ENCODE measurements around the gene GAD1. TPM values are rescaled to one million over a fixed set of nuclear protein-coding genes. Genes with fewer than 3 reads are reported as not detected.

GAD1 gene
- polyA plus RNA-seq (ENCODE audit: insufficient read length in 4 of 4), result 1 to 10 TPM in 2 of 4 donors, under 1 TPM in 2; 0.56 to 2.8 (median 1.1) TPM

DNA sequence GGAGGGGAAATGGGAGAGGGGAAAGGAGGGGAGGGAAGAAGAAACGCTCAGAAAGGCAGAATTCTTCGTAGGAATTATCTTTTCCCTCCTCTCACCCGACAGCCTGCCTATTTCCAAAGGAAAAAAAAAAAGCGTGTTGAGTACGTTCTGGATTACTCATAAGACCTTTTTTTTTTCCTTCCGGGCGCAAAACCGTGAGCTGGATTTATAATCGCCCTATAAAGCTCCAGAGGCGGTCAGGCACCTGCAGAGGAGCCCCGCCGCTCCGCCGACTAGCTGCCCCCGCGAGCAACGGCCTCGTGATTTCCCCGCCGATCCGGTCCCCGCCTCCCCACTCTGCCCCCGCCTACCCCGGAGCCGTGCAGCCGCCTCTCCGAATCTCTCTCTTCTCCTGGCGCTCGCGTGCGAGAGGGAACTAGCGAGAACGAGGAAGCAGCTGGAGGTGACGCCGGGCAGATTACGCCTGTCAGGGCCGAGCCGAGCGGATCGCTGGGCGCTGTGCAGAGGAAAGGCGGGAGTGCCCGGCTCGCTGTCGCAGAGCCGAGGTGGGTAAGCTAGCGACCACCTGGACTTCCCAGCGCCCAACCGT is at the start of gene GAD1:
GAD1 (plus strand) TSS at position 384 of the 589 bp plus-strand sequence. CDS start 1,705 bp downstream, outside the sequence.
- no peak for DNase-seq (ENCODE audit: low read depth in 4 of 4, low spot score in 2 of 4)

DNA sequence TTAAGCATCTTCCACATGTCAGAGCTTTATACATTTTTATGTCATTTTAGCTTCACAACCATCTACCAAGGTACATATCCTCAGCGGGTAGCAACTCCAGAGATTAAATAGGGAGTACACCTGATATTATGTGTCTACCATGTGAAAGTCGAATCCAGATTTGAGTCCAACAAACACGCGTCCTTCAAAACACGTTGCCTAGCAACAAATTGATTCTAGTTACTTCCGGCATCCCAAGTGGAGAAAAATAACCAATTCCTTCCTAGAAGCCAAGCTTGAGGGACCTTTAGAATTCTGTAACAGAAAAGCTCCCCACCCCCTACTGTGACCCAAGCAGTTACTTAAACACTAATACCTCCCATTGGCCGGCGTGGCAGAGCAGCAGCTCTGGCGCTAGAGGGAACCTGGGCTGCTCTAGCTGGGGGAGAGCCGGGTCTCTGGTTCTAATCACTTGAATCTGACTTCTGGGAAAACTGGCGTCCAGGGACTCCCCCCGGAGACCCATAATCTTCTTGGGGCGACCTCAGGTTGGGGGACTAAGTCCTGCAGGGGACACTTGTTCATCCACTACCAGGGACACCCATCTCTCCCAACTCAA is 46.6 kb upstream of the GAD1 start, which contains the start of gene ERICH2:
ERICH2 (plus strand) TSS at position 371 of the 598 bp plus-strand sequence. CDS start 304 bp downstream, outside the sequence.
- DNase-seq (ENCODE audit: low read depth in 4 of 4, low spot score in 2 of 4), result peak; percentile 13 to 43 (median 35)

GRCh38 chr2:170770606-170771420 is 45.9 kb upstream of the GAD1 start:
- peak; percentile 31 to 43 (median 40) for DNase-seq (ENCODE audit: low read depth in 4 of 4, low spot score in 2 of 4)

GRCh38 chr2:170771421-170771937 is 45.2 kb upstream of the GAD1 start:
- DNase-seq (ENCODE audit: low read depth in 4 of 4, low spot score in 2 of 4), result no peak

DNA sequence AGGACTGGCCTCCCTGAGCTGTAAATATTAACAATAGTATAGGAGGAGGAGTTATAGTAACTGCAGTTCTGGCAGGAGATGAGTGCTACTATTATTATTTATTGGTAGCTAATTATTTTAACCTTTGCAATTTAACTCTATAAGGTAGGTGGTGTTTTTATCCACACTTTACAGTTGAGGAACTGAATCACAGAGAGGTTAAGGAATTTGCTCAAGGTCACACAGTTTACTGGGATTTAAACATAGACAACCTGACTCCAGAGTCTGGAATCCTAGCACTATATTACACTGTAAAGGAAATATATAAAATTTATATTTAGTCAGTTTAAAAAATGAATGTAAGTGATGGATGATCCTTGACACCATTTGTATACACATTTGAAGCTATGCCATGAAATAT is 44.4 kb upstream of the GAD1 start:
- DNase-seq (ENCODE audit: low read depth in 4 of 4, low spot score in 2 of 4), result no peak

- DNase-seq (ENCODE audit: low read depth in 4 of 4, low spot score in 2 of 4), result no peak
Observed at GRCh38 chr2:170774074-170774473, 42.6 kb upstream of the GAD1 start.

GRCh38 chr2:170778900-170779299 is 37.8 kb upstream of the GAD1 start:
- no peak for DNase-seq (ENCODE audit: low read depth in 4 of 4, low spot score in 2 of 4)

GRCh38 chr2:170779304-170779703 is 37.4 kb upstream of the GAD1 start:
- DNase-seq (ENCODE audit: low read depth in 4 of 4, low spot score in 2 of 4), result no peak

GRCh38 chr2:170782673-170783072 is 34.0 kb upstream of the GAD1 start:
- DNase-seq (ENCODE audit: low read depth in 4 of 4, low spot score in 2 of 4), result no peak

DNA sequence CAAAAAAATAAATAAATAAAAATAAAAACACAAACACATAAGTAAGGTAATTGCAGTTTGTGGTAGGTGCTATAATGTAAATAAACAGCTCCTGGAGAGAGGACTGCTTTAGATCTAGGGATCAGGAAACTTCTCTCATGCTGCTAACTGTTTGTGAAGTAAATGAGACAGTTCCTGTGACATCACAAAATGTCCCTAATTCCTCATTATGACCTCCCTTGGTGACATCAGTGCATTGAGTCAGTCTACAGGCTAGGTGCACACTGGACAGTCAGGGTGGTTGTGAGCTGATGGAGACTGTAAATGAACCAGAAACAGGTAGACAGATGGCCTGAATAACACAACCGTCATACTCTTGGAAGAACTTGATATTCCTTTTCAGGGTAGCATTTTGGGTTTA is 33.1 kb upstream of the GAD1 start:
- no peak for DNase-seq (ENCODE audit: low read depth in 4 of 4, low spot score in 2 of 4)

- DNase-seq (ENCODE audit: low read depth in 4 of 4, low spot score in 2 of 4), result no peak
Observed at GRCh38 chr2:170798996-170799395, 17.7 kb upstream of the GAD1 start.

DNA sequence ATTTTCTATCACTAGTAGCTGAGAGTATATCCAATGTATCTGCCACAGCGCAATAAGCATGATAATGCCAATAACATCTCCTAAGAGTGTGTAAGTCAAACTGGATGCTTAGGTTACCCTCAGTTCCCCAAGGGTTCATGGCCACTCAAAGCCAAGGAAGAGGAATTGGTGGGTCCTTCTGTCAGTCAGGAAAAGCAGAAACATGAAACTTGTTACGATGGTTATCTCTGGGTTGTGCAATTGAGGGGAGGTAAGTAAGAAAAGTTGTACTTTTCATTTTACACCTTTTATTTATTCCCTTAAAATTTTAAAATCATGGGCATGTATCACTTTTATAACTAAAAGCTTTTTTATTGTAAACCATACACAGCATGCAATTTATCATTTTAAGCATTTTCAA is 10.1 kb upstream of the GAD1 start:
- DNase-seq (ENCODE audit: low read depth in 4 of 4, low spot score in 2 of 4), result no peak

DNA sequence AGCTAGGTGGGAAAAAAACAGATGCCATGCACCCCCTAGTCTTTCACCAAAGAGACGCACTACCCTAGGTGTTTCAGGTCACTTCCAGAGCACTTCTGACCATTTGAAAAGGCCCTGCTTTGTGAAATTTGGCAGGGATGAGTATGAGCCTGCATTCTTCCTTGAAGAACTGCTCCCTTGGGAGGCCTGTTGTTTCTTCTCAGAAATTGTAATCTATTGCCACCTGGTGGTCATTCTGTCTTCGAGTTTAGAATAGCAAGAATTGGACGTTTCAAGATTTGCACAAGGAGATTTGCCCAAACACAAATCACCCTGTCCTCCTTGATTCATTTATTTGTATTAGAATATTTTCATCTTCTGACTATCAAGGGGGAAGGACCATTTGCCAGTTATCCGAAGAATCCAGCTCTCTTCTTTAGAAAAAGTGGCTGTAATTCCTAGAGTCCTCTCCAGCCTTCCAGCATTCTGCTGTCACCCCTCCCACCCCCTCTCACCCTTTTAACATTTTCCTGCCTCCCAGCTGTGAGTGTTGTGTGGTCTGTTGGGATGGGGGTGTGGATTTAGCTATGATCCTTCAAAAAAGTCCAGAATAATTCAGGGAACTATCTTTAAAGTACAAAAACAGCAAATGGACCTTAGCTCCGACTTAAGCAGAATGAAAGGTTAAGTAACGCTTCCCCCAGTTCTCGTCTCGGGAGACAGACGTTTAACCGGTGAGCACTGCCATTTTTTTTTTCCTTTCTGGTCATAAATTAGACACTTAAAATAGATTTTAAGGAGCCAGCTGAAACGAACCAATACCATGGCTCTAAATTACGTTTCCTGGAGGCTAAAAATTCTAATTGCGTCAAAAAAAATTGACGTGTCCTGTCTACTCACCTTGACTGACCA is 3.7 kb upstream of the GAD1 start:
- peak in 1 of 4 donors; percentile 80 for DNase-seq (ENCODE audit: low read depth in 4 of 4, low spot score in 2 of 4)

GRCh38 chr2:170813611-170814532 is 2.8 kb upstream of the GAD1 start:
- peak in 2 of 4 donors; percentile 57 to 73 for DNase-seq (ENCODE audit: low read depth in 4 of 4, low spot score in 2 of 4)

DNA sequence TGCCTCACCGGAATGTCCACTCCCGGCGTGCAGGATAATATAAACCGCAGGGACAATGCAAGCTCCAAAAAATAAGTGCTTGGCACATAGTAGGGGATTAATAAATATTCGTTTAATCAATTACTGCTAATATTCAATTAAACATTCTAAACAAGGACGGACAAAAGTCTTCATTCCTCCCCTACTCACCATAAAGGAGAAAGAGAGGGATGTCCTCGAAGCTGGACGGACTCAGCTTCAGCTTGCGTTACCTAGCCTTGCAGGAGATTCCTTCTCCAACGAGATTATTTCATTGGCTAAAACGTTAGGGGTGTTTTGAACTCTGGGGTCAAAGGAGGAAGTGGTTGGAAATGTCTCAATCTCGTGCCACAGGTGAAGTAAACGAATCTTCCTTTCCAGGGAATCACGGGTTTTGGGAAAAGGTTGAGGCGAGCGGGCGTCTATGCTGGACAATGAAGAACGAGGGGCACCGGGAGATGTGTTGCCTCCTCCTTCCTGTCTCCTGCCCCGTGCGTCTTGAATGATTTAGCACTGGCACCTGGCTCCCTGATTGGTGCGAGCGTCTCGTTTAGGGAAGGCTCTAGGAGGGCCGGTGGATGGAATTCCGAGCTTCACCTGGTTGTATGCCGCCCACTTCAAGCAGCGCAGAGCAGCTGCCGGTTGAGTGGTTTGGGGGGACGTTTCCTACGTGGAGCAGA is 2.0 kb upstream of the GAD1 start:
- no peak for DNase-seq (ENCODE audit: low read depth in 4 of 4, low spot score in 2 of 4)

DNA sequence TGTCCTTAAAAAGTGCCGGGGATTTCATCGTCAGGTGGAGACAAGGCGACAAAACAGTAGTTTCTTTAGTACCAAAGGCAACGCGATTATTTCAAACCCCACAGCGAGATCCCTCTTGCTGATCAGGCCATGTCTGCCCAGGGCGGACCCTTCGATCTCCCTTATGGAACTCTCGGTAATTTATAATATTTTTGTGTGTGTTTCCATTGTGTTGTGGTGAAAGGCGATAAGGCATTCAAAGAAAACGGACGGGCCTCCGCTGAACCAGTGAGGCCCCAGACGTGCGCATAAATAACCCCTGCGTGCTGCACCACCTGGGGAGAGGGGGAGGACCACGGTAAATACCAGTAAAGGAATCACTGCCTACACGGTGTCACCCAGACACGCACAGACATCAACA is 1.4 kb upstream of the GAD1 start:
- no peak for DNase-seq (ENCODE audit: low read depth in 4 of 4, low spot score in 2 of 4)

DNA sequence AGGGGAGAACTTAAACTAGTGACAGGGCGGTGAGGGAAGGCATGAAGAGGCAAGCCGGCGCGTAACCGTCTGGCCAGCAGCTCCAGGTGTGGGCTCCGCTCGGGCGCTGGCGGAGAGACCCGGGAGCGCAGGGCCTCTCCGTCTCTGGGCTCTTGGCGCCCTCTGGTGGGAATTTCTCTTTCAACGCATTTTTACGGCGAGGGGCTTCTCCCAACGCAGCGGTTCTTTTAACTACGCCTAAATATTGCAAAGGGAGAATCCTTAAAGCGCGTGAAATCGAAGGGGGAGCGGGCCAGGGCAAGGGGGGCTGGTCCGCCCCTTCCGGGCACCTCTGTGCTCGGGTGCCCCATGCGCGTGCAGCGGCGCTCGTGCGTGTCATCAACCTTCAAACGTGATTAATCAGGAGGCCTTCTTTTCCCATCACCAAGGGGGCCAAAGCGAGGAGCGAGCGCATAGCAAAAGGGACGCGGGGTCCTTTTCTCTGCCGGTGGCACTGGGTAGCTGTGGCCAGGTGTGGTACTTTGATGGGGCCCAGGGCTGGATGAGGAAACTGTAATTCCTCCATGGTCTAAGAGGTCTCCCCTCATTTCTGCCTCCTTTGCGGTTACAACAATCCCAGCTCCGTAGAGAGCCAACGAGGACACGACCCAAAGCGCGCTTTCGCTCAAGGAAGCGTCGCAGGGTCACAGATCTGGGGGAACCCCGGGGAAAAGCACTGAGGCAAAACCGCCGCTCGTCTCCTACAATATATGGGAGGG is 762 bp upstream of the GAD1 start:
- peak in 2 of 4 donors; percentile 52 to 66 for DNase-seq (ENCODE audit: low read depth in 4 of 4, low spot score in 2 of 4)

Data from left renal cortex interstitium (tissue), 4 donors.